ENCODE results near the gene ARL15. TPM values are rescaled to one million over a fixed set of nuclear protein-coding genes. Genes with fewer than 3 reads are reported as not detected.

Gene ARL15
- total and polyA plus RNA-seq, 2 of the 4 experiments (the other 2 are of a cell fraction) = 7.3 to 19.2 TPM

DNA sequence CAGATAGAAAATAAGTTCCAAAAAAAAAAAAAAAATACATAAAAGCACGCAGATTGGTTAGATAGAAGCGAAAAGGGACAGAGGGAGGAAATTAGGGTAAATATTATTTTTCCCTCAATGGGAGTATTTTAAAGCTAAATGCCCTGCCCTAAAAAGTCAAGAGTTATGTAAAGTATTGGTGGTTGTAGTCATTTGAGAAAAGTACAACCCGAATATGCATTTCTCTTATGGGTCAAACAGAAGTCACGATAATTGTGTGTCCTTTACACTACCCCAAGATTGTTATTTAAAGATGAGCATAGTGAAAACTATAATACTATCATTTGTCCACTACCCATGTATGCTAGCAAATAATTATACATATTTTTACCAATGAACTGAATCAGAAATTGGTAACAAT is 381.2 kb downstream of the ARL15 start:
- Histone ChIP-seq H4K91ac (ENCODE audit: insufficient read depth, low read depth, low read length) (no peak overlapping the region), H3K4ac (ENCODE audit: low read depth, low read length) (no peak overlapping the region), H2BK5ac (ENCODE audit: low read depth, low read length, poor library complexity, severe bottlenecking) (no peak overlapping the region), H3K14ac (replicated peaks; ENCODE audit: low read depth, low read length) (no peak overlapping the region), H4K8ac (ENCODE audit: low read depth in 2 of 2, low read length in 2 of 2) (no peak overlapping the region), H3K9me3 (ENCODE audit: control insufficient read depth, insufficient read depth, low read length) (no peaks in the 10 kb centered on the region), H3K27me3 (ENCODE audit: control insufficient read depth, insufficient read depth, low read length) (no peaks in the 10 kb centered on the region), H3K36me3 (ENCODE audit: control insufficient read depth, insufficient read depth, low read length) (no peaks in the 10 kb centered on the region), H3K79me1 (ENCODE audit: low read depth in 1 of 2, low read length in 2 of 2) (no peaks in the 10 kb centered on the region), H3K23ac (ENCODE audit: low read depth, low read length) (no peak overlapping the region), H2AFZ (replicated peaks; ENCODE audit: low read length, poor library complexity) (no peak overlapping the region), H2AK5ac (ENCODE audit: low read depth, low read length) (no peak overlapping the region), H2BK120ac (ENCODE audit: low read depth, low read length) (no peak overlapping the region), H3K4me3 (ENCODE audit: insufficient read depth, low read depth, low read length) (no peak overlapping the region), H2BK20ac (ENCODE audit: low read depth, low read length) (no peak overlapping the region), H2AK9ac (replicated peaks; ENCODE audit: low read depth, low read length, poor library complexity) (no peak overlapping the region), H3K27ac (ENCODE audit: insufficient read depth, low read length) (no peak overlapping the region), H3K9me1 (ENCODE audit: insufficient read depth, low read length) (no peaks in the 10 kb centered on the region), H4K20me1 (ENCODE audit: insufficient read depth, low read length) (no peaks in the 10 kb centered on the region), H3K56ac (ENCODE audit: extremely low read depth, insufficient read depth, low read length) (no peak overlapping the region), H2BK15ac (ENCODE audit: low read depth, low read length) (no peak overlapping the region), H3K4me1 (ENCODE audit: control insufficient read depth, insufficient read depth, low read length) (peaks cover 3% of the 10 kb centered on the region), H3K4me2 (ENCODE audit: low read depth, low read length) (no peak overlapping the region), H3K9ac (ENCODE audit: low read depth, low read length) (no peak overlapping the region), H3K18ac (ENCODE audit: low read depth, low read length) (no peak overlapping the region), H4K5ac (ENCODE audit: low read depth, low read length) (no peak overlapping the region)
- intact Hi-C loops (cut with micrococcal nuclease) = no loop called here
- in situ Hi-C loops (cut with MboI; ENCODE audit: low sequenced_read_pairs) = no loop called here
- ChIA-PET CTCF (no interaction called here), POLR2A (ENCODE audit: unreplicated experiment) (interaction anchor here (0.7 kb wide), 1 partner anchor 346 kb away, joined by 9 read pairs; no protein-coding TSS in a partner anchor)
- dilution Hi-C loops (cut with HindIII; ENCODE audit: low sequenced_read_pairs, unreplicated experiment) = no loop called here
- WGBS, 2 experiments (ENCODE audit: extremely low coverage in 2 of 2, insufficient read length in 1 of 2) = no CpG with 5 or more reads among the region's 4 CpGs
- no TSS peak for BruUV-seq (replicated peaks)
- ATAC-seq (ENCODE audit: low read depth) = no peak
- TF ChIP-seq SMC3 (IDR thresholded peaks at IDR 0.05; ENCODE audit: low read depth, low read length) = no peak
- no peak for TF ChIP-seq FOS (IDR thresholded peaks at IDR 0.05; ENCODE audit: low read depth, low read length)
- no peak for TF ChIP-seq MXI1 (IDR thresholded peaks at IDR 0.05; ENCODE audit: borderline replicate concordance, low read depth, low read length)
- no peak for TF ChIP-seq BHLHE40 (IDR thresholded peaks at IDR 0.05; ENCODE audit: low read depth, low read length)
- no peak for TF ChIP-seq CHD1 (IDR thresholded peaks at IDR 0.05; ENCODE audit: low read depth, low read length)
- no peak for TF ChIP-seq POLR2A (IDR thresholded peaks at IDR 0.05; ENCODE audit: low read depth, low read length)
- no peak for TF ChIP-seq MAZ (IDR thresholded peaks at IDR 0.05; ENCODE audit: borderline replicate concordance, low read depth, low read length)
- TF ChIP-seq MAFK (IDR thresholded peaks at IDR 0.05; ENCODE audit: low read depth, low read length) = no peak
- no peak for TF ChIP-seq RFX5 (IDR thresholded peaks at IDR 0.05; ENCODE audit: low read depth, low read length)
- DNase-seq = no peak
